Measurements from ENCODE around the gene IPO8. TPM values are rescaled to one million over a fixed set of nuclear protein-coding genes. Genes with fewer than 3 reads are reported as not detected.

The IPO8 gene
- total and polyA plus RNA-seq, 2 donors (not counting 3 experiments of a cell fraction or from before 2014, with no cell fraction given), result 7.2 to 52.5 TPM

DNA sequence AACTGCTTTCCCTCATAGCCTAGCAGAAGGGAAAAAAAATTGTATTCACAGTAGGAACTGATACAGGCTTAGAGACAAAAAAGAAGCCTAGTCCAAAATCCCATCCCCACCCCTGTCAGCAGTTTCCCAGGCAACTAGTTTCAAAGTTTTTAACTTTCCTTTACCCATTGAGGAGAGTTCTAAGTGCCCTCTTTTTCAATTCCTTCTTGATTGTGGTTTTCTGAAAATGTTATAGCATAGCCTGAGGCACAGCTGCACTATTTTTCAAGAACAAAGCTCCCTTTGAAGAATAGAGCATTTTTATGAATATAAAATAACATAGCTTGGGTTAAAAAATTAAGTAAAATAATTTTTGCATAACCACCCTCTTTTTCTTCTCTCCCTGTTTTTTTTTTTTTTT lies 81.6 kb downstream of the IPO8 start:
- Histone ChIP-seq H3K4me1 (ENCODE audit: control insufficient read depth, extremely low read depth, insufficient read depth, low read length) (peaks cover 13% of the 10 kb centered on the region), H3K4me2 (ENCODE audit: insufficient read depth, low read length) (no peak overlapping the region), H3K4me3 (replicated peaks in 1 of 3; ENCODE audit: insufficient read depth in 1 of 3, low read depth in 1 of 3, low read length in 3 of 3) (no peak overlapping the region), H3K27me3 (ENCODE audit: control insufficient read depth in 2 of 2, insufficient read depth in 2 of 2, low read length in 2 of 2) (no peaks in the 10 kb centered on the region), H2AFZ (ENCODE audit: low read depth, low read length) (peak overlapping the region; percentile 3), H3K9ac (replicated peaks; ENCODE audit: extremely low read depth, insufficient read depth, low read length) (no peak overlapping the region), H4K20me1 (replicated peaks; ENCODE audit: control insufficient read depth, extremely low read depth, insufficient read depth, low read length) (no peaks in the 10 kb centered on the region), H3K27ac (ENCODE audit: insufficient read depth, low read depth, low read length) (peak overlapping the region; percentile 49), H3K36me3 (ENCODE audit: control insufficient read depth in 2 of 2, extremely low read depth in 1 of 2, insufficient read depth in 2 of 2, low read length in 2 of 2) (no peaks in the 10 kb centered on the region), H3K79me2 (ENCODE audit: control insufficient read depth, insufficient read depth, low read length) (no peaks in the 10 kb centered on the region), H3K9me3 (replicated peaks; ENCODE audit: control insufficient read depth, insufficient read depth, low read length) (no peaks in the 10 kb centered on the region), H3K9me1 (replicated peaks; ENCODE audit: control insufficient read depth, extremely low read depth, insufficient read depth, low read length) (no peaks in the 10 kb centered on the region)
- no TSS peak for BruUV-seq (replicated peaks)
- no peak for FAIRE-seq
- no peak for DNase-seq (ENCODE audit: low read depth, low spot score)
- CTCF ChIA-PET, result interaction anchor here (1.3 kb wide), 1 partner anchor 10 kb away, joined by 3 read pairs; no protein-coding TSS in a partner anchor
- TF ChIP-seq GATA2 (IDR thresholded peaks at IDR 0.05; ENCODE audit: insufficient read depth, insufficient read length, low read depth, low read length) (no peak), FOS (IDR thresholded peaks at IDR 0.05; ENCODE audit: borderline replicate concordance, insufficient read depth, low read length) (no peak), POLR2AphosphoS5 (IDR thresholded peaks at IDR 0.05; ENCODE audit: insufficient read depth, low read depth, low read length) (no peak), EZH2 (IDR thresholded peaks at IDR 0.05; ENCODE audit: borderline replicate concordance, low read depth, low read length, severe bottlenecking) (no peak), MYC (IDR thresholded peaks at IDR 0.05; ENCODE audit: low read depth, low read length) (no peak), JUN (IDR thresholded peaks at IDR 0.05; ENCODE audit: borderline replicate concordance, insufficient read depth, insufficient read length, low read depth) (no peak), POLR2A (IDR thresholded peaks at IDR 0.05; ENCODE audit: low read depth, low read length) (no peak)
- TF ChIP-seq, protein P1, sequence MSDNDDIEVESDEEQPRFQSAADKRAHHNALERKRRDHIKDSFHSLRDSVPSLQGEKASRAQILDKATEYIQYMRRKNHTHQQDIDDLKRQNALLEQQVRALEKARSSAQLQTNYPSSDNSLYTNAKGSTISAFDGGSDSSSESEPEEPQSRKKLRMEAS (IDR thresholded peaks at IDR 0.05; ENCODE audit: insufficient read depth, insufficient read length), result no peak
- TF ChIP-seq, protein P2, sequence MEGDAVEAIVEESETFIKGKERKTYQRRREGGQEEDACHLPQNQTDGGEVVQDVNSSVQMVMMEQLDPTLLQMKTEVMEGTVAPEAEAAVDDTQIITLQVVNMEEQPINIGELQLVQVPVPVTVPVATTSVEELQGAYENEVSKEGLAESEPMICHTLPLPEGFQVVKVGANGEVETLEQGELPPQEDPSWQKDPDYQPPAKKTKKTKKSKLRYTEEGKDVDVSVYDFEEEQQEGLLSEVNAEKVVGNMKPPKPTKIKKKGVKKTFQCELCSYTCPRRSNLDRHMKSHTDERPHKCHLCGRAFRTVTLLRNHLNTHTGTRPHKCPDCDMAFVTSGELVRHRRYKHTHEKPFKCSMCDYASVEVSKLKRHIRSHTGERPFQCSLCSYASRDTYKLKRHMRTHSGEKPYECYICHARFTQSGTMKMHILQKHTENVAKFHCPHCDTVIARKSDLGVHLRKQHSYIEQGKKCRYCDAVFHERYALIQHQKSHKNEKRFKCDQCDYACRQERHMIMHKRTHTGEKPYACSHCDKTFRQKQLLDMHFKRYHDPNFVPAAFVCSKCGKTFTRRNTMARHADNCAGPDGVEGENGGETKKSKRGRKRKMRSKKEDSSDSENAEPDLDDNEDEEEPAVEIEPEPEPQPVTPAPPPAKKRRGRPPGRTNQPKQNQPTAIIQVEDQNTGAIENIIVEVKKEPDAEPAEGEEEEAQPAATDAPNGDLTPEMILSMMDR (IDR thresholded peaks at IDR 0.05; ENCODE audit: extremely low read depth in 1 of 2, insufficient read depth in 1 of 2, low read depth in 1 of 2, low read length in 2 of 2), result no peak
- POLR2A ChIA-PET, result interaction anchor here (0.7 kb wide), 1 partner anchor 9 kb away, joined by 3 read pairs; no protein-coding TSS in a partner anchor
- intact Hi-C loops (cut with micrococcal nuclease) (no loop called here), dilution Hi-C loops (cut with MboI; ENCODE audit: extremely low pct_ligation_motif_present, low sequenced_read_pairs) (no loop called here)
